PFSK-1 (cell line): Measurements from ENCODE around the gene PCSK5.

Source experiments
- POLR2AphosphoS5 ChIP-seq: IDR thresholded peaks from 2 replicates; pipeline ENCODE4 v1.6.1; 2012; ENCODE audit warnings: low read depth, mild to moderate bottlenecking, control low read depth, low read length, moderate library complexity
- SIN3A ChIP-seq: IDR thresholded peaks from 2 replicates; pipeline ENCODE4 v1.6.1; 2012; ENCODE audit warnings: mild to moderate bottlenecking, low read length, moderate library complexity, borderline replicate concordance; ENCODE audit not compliant: insufficient read depth
- TAF1 ChIP-seq: IDR thresholded peaks from 2 replicates; pipeline ENCODE4 v1.6.1; 2012; ENCODE audit warnings: low read length, control low read depth, borderline replicate concordance; ENCODE audit not compliant: insufficient read depth
- TF ChIP-seq, protein P1 (sequence below), 2 experiments: IDR thresholded peaks; 2 replicates each; pipeline versions ENCODE4 v1.6.1 to v1.8.0; 2011 to 2012; ENCODE audit warnings: low read depth in 2 of 2, low read length in 2 of 2, control low read depth in 1 of 2, inconsistent platforms in 1 of 2, mild to moderate bottlenecking in 1 of 2, moderate library complexity in 1 of 2; ENCODE audit not compliant: insufficient read depth in 1 of 2

DNA sequence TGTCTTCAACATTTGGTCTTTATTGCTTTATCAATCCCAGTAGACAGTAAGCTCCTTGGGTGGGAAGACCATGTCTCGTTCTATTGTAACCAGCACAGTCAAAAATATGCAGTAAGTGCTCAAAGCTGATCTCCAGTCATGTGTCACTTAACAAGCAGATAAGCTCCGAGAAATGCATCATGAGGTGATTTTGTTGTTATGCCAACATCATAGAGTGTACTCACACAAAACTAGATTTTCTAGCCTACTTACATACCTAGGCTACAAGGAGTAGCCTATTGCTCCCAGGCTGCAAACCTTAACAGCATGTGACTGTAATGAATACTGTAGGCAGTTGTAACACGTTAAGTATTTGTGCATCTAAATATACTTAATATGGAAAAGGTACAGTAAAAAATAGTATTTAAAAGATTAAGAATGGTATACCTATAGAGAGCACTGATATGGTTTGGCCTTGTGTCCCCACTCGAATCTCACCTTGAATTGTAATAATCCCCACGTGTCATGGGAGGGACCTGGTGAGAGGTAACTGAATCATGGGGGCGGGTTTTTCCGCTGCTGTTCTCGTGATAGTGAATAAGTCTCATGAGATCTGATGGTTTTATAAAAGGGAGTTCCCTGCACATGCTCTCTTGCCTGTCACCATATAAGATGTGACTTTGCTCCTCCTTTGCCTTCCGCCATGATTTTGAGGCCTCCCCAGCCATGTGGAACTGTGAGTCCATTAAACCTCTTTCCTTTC is 39.8 kb upstream of the PCSK5 start:
- no peak for TF ChIP-seq TAF1
- TF ChIP-seq POLR2AphosphoS5 = no peak
- TF ChIP-seq, protein P1, sequence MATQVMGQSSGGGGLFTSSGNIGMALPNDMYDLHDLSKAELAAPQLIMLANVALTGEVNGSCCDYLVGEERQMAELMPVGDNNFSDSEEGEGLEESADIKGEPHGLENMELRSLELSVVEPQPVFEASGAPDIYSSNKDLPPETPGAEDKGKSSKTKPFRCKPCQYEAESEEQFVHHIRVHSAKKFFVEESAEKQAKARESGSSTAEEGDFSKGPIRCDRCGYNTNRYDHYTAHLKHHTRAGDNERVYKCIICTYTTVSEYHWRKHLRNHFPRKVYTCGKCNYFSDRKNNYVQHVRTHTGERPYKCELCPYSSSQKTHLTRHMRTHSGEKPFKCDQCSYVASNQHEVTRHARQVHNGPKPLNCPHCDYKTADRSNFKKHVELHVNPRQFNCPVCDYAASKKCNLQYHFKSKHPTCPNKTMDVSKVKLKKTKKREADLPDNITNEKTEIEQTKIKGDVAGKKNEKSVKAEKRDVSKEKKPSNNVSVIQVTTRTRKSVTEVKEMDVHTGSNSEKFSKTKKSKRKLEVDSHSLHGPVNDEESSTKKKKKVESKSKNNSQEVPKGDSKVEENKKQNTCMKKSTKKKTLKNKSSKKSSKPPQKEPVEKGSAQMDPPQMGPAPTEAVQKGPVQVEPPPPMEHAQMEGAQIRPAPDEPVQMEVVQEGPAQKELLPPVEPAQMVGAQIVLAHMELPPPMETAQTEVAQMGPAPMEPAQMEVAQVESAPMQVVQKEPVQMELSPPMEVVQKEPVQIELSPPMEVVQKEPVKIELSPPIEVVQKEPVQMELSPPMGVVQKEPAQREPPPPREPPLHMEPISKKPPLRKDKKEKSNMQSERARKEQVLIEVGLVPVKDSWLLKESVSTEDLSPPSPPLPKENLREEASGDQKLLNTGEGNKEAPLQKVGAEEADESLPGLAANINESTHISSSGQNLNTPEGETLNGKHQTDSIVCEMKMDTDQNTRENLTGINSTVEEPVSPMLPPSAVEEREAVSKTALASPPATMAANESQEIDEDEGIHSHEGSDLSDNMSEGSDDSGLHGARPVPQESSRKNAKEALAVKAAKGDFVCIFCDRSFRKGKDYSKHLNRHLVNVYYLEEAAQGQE (IDR thresholded peaks at IDR 0.05; ENCODE audit: insufficient read depth in 1 of 2, low read depth in 2 of 2, low read length in 2 of 2) = no peak
- TF ChIP-seq SIN3A = no peak
